Ovary (tissue), 3 donors: ENCODE results near the gene TPH2.

ENCODE experiments used
- CTCF ChIP-seq, 3 donors: fragments of 450-650 bp in 2 of 3; fragments of 200-600 bp in 1 of 3; IDR thresholded peaks; one replicate each; pipeline versions ENCODE4 v1.5.1 to v1.8.0; 2016 to 2022; ENCODE audit warnings: antibody characterized with exemption in 3 of 3, mild to moderate bottlenecking in 1 of 3
- EP300 ChIP-seq: sonication (generic); formaldehyde crosslinking; IDR thresholded peaks from one replicate; pipeline ENCODE4 v1.6.1; 2017; ENCODE audit warnings: antibody characterized with exemption
- POLR2A ChIP-seq: fragments of 450-650 bp; IDR thresholded peaks from one replicate; pipeline ENCODE4 v1.6.1; 2017; ENCODE audit warnings: antibody characterized with exemption, mild to moderate bottlenecking, moderate library complexity
- donor health status: DM: no; HTN: no; CAD: no.

GRCh38 chr12:71967211-71967610 lies 28.6 kb downstream of the TPH2 start:
- TF ChIP-seq CTCF (IDR thresholded peaks at IDR 0.05) (no peak), EP300 (no peak), POLR2A (no peak)
